KMS-11 (cell line): ENCODE data around the gene RALGDS.

Source experiments
- H2AFZ ChIP-seq: fragments of 200-600 bp; sonication (generic); 2 replicates; pipeline ENCODE4 v1.6.1; 2016; ENCODE audit warnings: antibody characterized with exemption, mixed run types, low read depth
- H3K27ac ChIP-seq: fragments of 200-600 bp; sonication (generic); 2 replicates; pipeline ENCODE4 v1.6.1; 2016; ENCODE audit warnings: mild to moderate bottlenecking, mixed run types
- H3K27me3 ChIP-seq: fragments of 200-600 bp; sonication (generic); 2 replicates; pipeline ENCODE4 v1.6.1; 2017; ENCODE audit warnings: mild to moderate bottlenecking, low read depth, mixed run types, moderate library complexity; ENCODE audit not compliant: insufficient read depth
- H3K36me3 ChIP-seq: fragments of 200-600 bp; sonication (generic); 2 replicates; pipeline ENCODE4 v1.6.1; 2017; ENCODE audit warnings: mild to moderate bottlenecking, mixed run types; ENCODE audit not compliant: insufficient read depth
- H3K4me1 ChIP-seq: fragments of 200-600 bp; sonication (generic); 2 replicates; pipeline ENCODE4 v1.6.1; 2016; ENCODE audit warnings: mild to moderate bottlenecking, low read depth, mixed run types; ENCODE audit not compliant: poor library complexity, severe bottlenecking
- H3K4me2 ChIP-seq: fragments of 200-600 bp; sonication (generic); 2 replicates; pipeline ENCODE4 v1.7.0; 2016; ENCODE audit warnings: mild to moderate bottlenecking, mixed run types
- H3K4me3 ChIP-seq: fragments of 200-600 bp; sonication (generic); IDR thresholded peaks from 2 replicates; pipeline ENCODE4 v1.6.1; 2017; ENCODE audit warnings: low read depth, low read length, mixed read lengths; ENCODE audit not compliant: insufficient read depth
- H3K79me2 ChIP-seq: fragments of 200-600 bp; sonication (generic); 2 replicates; pipeline ENCODE4 v1.6.1; 2016; ENCODE audit warnings: low read depth, mixed run types; ENCODE audit not compliant: insufficient read depth
- H3K9ac ChIP-seq: fragments of 200-600 bp; sonication (generic); 2 replicates; pipeline ENCODE4 v1.6.1; 2016; ENCODE audit warnings: mild to moderate bottlenecking, mixed run types
- H4K20me1 ChIP-seq: fragments of 200-600 bp; sonication (generic); 2 replicates; pipeline ENCODE4 v1.6.1; 2016; ENCODE audit warnings: mild to moderate bottlenecking, mixed run types; ENCODE audit not compliant: insufficient read depth
- CTCF ChIP-seq: fragments of 200-600 bp; sonication (generic); conservative IDR thresholded peaks from 2 replicates; pipeline ENCODE4 v1.6.1; 2017; ENCODE audit warnings: low read depth, mild to moderate bottlenecking, antibody characterized with exemption, low read length, moderate library complexity, mixed read lengths

RALGDS gene

GRCh38 chr9:133116346-133117231, 4.5 kb downstream of the RALGDS start:
- Histone ChIP-seq H3K36me3 (no peaks in the 10 kb centered on the region), H4K20me1 (no peaks in the 10 kb centered on the region), H3K79me2 (no peaks in the 10 kb centered on the region), H3K27ac (no peak overlapping the region), H3K4me3 (no peak overlapping the region), H3K9ac (no peak overlapping the region), H3K27me3 (no peaks in the 10 kb centered on the region), H2AFZ (no peak overlapping the region), H3K4me2 (no peak overlapping the region), H3K4me1 (peaks cover 3% of the 10 kb centered on the region)
- no peak for TF ChIP-seq CTCF

- no peak overlapping the region for H3K4me2 ChIP-seq
- no peaks in the 10 kb centered on the region for H3K27me3 ChIP-seq
- H3K36me3 ChIP-seq: no peaks in the 10 kb centered on the region
- H3K4me3 ChIP-seq: no peak overlapping the region
- H2AFZ ChIP-seq: no peak overlapping the region
- TF ChIP-seq CTCF: no peak
- H3K27ac ChIP-seq: no peak overlapping the region
- no peaks in the 10 kb centered on the region for H3K4me1 ChIP-seq
- no peaks in the 10 kb centered on the region for H3K79me2 ChIP-seq
- no peaks in the 10 kb centered on the region for H4K20me1 ChIP-seq
- H3K9ac ChIP-seq: no peak overlapping the region
Observed at GRCh38 chr9:133115604-133116345, 5.3 kb downstream of the RALGDS start.

- H3K27ac ChIP-seq: no peak overlapping the region
- H3K4me3 ChIP-seq: no peak overlapping the region
- no peak overlapping the region for H2AFZ ChIP-seq
- H3K4me2 ChIP-seq: no peak overlapping the region
- H4K20me1 ChIP-seq: no peaks in the 10 kb centered on the region
- TF ChIP-seq CTCF: no peak
- no peaks in the 10 kb centered on the region for H3K79me2 ChIP-seq
- no peak overlapping the region for H3K9ac ChIP-seq
- no peaks in the 10 kb centered on the region for H3K4me1 ChIP-seq
- H3K27me3 ChIP-seq: no peaks in the 10 kb centered on the region
- H3K36me3 ChIP-seq: no peaks in the 10 kb centered on the region
Observed at GRCh38 chr9:133114886-133115603, 6.0 kb downstream of the RALGDS start.

- Histone ChIP-seq H3K4me1 (no peaks in the 10 kb centered on the region), H4K20me1 (no peaks in the 10 kb centered on the region)
Observed at GRCh38 chr9:133113949-133114885, 6.8 kb downstream of the RALGDS start.

More at GRCh38 chr9:133113949-133114885, 6.8 kb downstream of the RALGDS start:
- no peak for TF ChIP-seq CTCF
- Histone ChIP-seq H3K4me2 (no peak overlapping the region), H3K79me2 (no peaks in the 10 kb centered on the region), H3K27ac (no peak overlapping the region), H3K4me3 (no peak overlapping the region), H3K27me3 (no peaks in the 10 kb centered on the region), H2AFZ (no peak overlapping the region), H3K9ac (no peak overlapping the region), H3K36me3 (no peaks in the 10 kb centered on the region)
